Activated T-helper 9 cell treated with anti-CD3 and anti-CD28 coated beads, Interleukin-2, amount 50 U/mL, for 16 hours (primary cell): Measurements from ENCODE around the gene NEUROD6.

Experiments used
- DNase-seq: peaks from one replicate; pipeline ENCODE4 v3.0.0-alpha.2; 2020; ENCODE audit warnings: low read depth

The NEUROD6 gene

DNA sequence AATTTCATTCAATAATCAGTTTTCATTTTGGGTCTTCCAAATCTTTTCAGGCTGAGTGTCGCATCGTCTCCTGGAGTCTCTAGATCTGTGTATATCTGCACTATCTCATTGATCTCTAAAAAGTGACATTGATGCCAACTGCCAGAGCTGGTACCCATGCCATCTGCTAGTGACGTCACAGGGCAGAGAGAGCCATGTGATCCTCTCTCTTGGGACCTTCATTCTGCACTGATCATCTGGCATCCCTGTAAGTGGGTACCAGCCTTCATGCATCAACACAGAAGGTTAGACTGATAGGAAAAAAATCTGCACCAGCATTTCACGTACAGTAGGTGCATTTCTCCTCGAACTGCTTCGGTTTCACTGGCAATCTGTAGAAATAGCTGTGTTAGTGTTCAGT, at the start of gene NEUROD6:
Gene NEUROD6 (minus strand): TSS at position 124 of the 400 bp plus-strand sequence. CDS start 1,458 bp downstream, outside the sequence.
- DNase-seq, result no peak

- no peak for DNase-seq
Measured at GRCh38 chr7:31384466-31384865, 43.9 kb upstream of the NEUROD6 start.

GRCh38 chr7:31382722-31383121, 42.2 kb upstream of the NEUROD6 start:
- no peak for DNase-seq

DNA sequence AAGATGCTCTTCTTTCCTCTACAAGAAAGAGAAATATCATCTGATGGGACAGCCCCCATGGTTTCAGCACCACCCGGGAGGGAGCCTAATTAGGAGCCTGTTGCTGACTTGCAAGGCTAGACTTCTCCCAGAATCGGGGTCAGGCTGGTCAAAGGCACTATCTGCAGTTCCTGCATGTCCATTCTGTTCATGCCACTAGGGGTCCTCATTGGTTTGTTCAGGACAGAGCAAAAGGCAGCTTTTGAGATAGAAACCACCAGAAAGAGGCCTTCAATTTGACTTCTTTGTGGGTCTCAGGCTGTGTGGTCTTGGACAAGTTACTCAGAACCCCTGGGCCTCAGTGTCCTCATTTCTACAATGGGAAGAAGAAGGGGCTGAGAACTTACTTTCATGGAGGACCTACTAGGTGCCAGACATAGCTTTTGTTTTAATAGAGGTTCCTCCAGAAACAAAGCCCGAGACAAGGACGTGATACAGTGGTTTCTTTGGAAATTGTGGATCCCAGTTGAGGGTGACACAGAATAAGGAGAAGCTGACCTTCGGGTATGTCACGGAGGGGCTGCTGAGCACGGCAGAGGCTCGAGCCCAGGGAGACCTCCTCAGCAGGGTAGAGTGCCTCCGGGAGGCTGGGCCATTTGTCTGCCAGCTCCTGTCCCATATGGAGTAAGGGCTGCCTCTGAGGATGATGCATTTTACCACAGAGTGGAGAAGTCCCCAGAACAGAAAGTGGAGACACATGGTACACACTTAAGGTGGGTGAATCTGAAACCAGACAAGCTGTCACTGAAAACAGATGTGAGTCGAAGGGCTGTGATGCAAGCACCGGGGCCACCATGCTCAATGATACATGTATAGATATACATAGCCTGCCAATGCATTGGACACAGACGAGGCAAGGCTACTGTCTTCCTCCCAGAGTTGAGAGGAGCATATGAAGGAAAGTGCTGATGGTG, 33.1 kb upstream of the NEUROD6 start:
- DNase-seq, result no peak

GRCh38 chr7:31372231-31372959, 31.9 kb upstream of the NEUROD6 start:
- no peak for DNase-seq

DNA sequence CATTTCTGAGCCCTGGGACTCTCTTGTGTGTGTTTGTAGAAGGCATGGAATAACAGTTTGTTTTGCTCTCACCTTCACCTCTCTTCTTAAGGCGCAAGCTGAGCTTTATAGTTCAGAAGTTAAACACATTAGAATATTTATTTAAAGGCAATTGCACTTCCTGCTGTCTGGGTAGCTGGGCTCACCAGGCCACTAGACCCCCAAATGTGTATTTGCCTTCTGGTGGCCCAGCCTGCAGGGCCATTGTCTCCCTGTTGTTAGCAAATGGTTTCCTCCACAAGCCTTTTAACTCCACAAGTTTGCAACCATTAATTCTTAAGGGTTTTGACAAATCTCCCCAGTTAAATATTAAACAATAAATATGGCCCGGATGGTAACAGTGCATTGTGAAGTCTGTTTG, 31.1 kb upstream of the NEUROD6 start:
- no peak for DNase-seq

- DNase-seq, result no peak
Measured at GRCh38 chr7:31370609-31371008, 30.1 kb upstream of the NEUROD6 start.

DNA sequence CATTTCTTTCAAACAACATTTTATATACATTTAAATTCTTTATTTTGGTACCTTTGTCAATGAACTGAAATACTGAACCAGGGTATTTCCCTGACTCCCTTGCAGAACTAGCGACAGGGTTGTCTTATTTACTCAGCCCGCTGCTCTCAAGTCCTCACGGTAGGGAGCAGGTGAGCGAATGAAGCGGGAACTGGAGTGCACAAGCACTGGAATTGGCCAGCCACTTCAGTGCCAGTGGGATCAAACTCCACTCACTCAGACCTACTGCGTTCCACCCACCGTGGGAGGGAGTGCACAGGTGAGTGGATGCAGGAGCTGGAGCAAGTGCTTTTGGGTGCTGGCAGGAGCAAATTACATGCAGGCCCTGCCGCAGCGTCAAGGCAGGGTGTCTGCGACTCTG, 28.1 kb upstream of the NEUROD6 start:
- no peak for DNase-seq

- no peak for DNase-seq
Measured at GRCh38 chr7:31363496-31363895, 23.0 kb upstream of the NEUROD6 start.

- no peak for DNase-seq
Measured at GRCh38 chr7:31363051-31363450, 22.5 kb upstream of the NEUROD6 start.

DNA sequence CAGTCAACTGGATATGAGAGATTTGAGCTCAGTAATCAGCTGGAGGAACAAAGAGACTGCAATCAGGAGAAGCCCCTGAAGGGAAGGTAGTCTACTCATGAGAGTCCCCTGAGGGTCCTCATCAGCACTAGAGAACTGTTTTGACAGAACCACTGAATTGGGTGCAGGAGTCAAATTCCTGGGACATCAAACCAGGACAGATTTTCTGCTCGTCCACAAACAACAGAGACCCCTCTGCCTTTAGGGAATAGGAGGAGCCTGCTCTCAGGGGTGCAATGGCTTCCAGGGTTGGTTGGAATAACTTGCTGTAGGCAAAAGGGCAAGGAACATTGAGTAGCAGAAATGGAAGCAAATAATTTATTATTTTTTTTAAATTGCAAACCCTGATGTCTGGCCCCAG, 21.9 kb upstream of the NEUROD6 start:
- no peak for DNase-seq

DNA sequence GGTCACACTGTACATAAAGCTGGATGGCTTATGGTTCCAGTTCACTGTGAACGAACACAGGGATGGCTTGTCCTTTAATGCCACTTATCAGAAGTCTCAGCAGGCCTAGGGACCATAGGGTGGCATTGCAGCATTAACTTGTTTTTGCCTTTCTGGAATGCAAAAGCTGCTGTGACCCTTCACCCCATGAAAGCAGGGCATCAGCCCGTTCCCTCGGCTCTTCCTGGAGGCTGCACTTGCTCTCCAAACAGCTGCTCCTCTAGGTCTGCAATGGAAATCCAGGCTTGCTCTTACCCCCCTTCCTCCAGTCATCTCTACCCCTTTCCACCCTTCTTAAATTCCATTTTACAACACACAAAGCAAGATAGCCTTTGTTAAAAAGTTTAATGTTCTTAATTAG, 17.9 kb upstream of the NEUROD6 start:
- no peak for DNase-seq

- DNase-seq, result no peak
Measured at GRCh38 chr7:31345421-31345820, 4.9 kb upstream of the NEUROD6 start.

- no peak for DNase-seq
Measured at GRCh38 chr7:31343516-31344305, 3.2 kb upstream of the NEUROD6 start.

- no peak for DNase-seq
Measured at GRCh38 chr7:31341141-31341540, 615 bp upstream of the NEUROD6 start.

GRCh38 chr7:31340051-31340450, 475 bp downstream of the NEUROD6 start:
- DNase-seq, result no peak

- DNase-seq, result no peak
Measured at GRCh38 chr7:31338706-31339105, 1.8 kb downstream of the NEUROD6 start.

GRCh38 chr7:31337002-31337565, 3.4 kb downstream of the NEUROD6 start:
- DNase-seq, result no peak

- no peak for DNase-seq
Measured at GRCh38 chr7:31336202-31337001, 4.1 kb downstream of the NEUROD6 start.

DNA sequence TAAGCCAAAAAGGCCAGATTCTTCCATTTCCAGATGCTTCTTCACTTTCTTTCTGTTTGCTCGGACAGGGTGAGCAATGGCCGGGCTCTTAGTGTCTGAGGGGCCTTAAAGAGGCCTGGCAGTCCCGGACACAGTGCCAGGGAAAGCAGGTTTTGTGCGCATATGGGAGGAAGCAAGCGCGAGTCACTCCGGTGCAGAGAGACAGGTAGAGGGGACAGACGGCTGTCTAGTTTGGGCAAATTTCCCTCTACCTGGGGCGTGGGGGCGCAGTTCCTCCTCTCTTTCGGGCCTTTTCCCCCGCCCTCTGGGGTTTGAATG, 4.7 kb downstream of the NEUROD6 start:
- no peak for DNase-seq

GRCh38 chr7:31335161-31335856, 5.2 kb downstream of the NEUROD6 start:
- DNase-seq, result no peak
